CD8-positive, alpha-beta memory T cell (primary cell): ENCODE data around the gene YRDC. TPM values are rescaled to one million over a fixed set of nuclear protein-coding genes. Genes with fewer than 3 reads are reported as not detected.
"Not testable (repeated sequence)": the region's sequence is repeated elsewhere in the genome, so short reads cannot be mapped to it uniquely, and the experiment has no call there.

Experiments
- CTCF ChIA-PET: fragments of 350-600 bp; sonication (Branson Sonifier 250); formaldehyde crosslinking; loops from one replicate; lab custom pipeline; 2021; ENCODE audit warnings: antibody characterized with exemption; lab: Charles Lee
- POLR2A ChIA-PET: fragments of 350-600 bp; sonication (Branson Sonifier 250); formaldehyde crosslinking; loops from one replicate; lab custom pipeline; 2021; ENCODE audit warnings: antibody characterized with exemption; lab: Charles Lee
- DNase-seq, 5 donors: peaks; one replicate each; pipeline versions ENCODE4 v3.0.0 to v3.0.0-alpha.2; 2020 to 2022; ENCODE audit warnings: mixed read lengths in 1 of 5
- H3K27ac ChIP-seq: one replicate; pipeline ENCODE4 v1.7.0; 2013; ENCODE audit warnings: low read depth, mild to moderate bottlenecking, low read length, moderate library complexity
- H3K27me3 ChIP-seq: 2 replicates; pipeline ENCODE4 v1.7.0; 2013; ENCODE audit warnings: low read length, mild to moderate bottlenecking; ENCODE audit not compliant: insufficient read depth, poor library complexity, severe bottlenecking
- H3K36me3 ChIP-seq: 2 replicates; pipeline ENCODE4 v1.7.0; 2013; ENCODE audit warnings: mild to moderate bottlenecking, low read length, moderate library complexity; ENCODE audit not compliant: insufficient read depth
- H3K4me1 ChIP-seq: 2 replicates; pipeline ENCODE4 v1.7.0; 2013; ENCODE audit warnings: mild to moderate bottlenecking, low read length, moderate library complexity; ENCODE audit not compliant: insufficient read depth
- H3K4me3 ChIP-seq: 2 replicates; pipeline ENCODE4 v1.7.0; 2013; ENCODE audit warnings: mild to moderate bottlenecking, low read length
- H3K9me3 ChIP-seq: 2 replicates; pipeline ENCODE4 v1.7.0; 2013; ENCODE audit warnings: mild to moderate bottlenecking, low read length
- H3K27ac Mint-ChIP-seq, 8 donors: one replicate each; pipeline ENCODE4 v1.8.0; 2020 to 2021; ENCODE audit warnings: mixed read lengths in 8 of 8, mild to moderate bottlenecking in 6 of 8, inconsistent platforms in 3 of 8, moderate library complexity in 3 of 8
- H3K27me3 Mint-ChIP-seq, 2 donors: one replicate each; pipeline ENCODE4 v1.8.0; 2020 to 2021; ENCODE audit warnings: mixed read lengths in 2 of 2, mild to moderate bottlenecking in 1 of 2, moderate library complexity in 1 of 2
- H3K36me3 Mint-ChIP-seq, 3 donors: one replicate each; pipeline ENCODE4 v1.8.0; 2020 to 2021; ENCODE audit warnings: mixed read lengths in 3 of 3, inconsistent platforms in 1 of 3, mild to moderate bottlenecking in 1 of 3
- H3K4me1 Mint-ChIP-seq, 3 donors: one replicate each; pipeline ENCODE4 v1.8.0; 2020 to 2021; ENCODE audit warnings: mixed read lengths in 3 of 3, inconsistent platforms in 1 of 3, mild to moderate bottlenecking in 1 of 3
- H3K4me3 Mint-ChIP-seq, 7 donors: one replicate each; pipeline ENCODE4 v1.8.0; 2020 to 2021; ENCODE audit warnings: mixed read lengths in 7 of 7, mild to moderate bottlenecking in 6 of 7, moderate library complexity in 4 of 7, inconsistent platforms in 2 of 7
- H3K9me3 Mint-ChIP-seq, 5 donors: one replicate each; pipeline ENCODE4 v1.8.0; 2020 to 2022; ENCODE audit warnings: mixed read lengths in 5 of 5, mild to moderate bottlenecking in 3 of 5, moderate library complexity in 2 of 5, inconsistent platforms in 1 of 5
- polyA plus RNA-seq: library from polyadenylated mRNA; unstranded; fragments of 300-500 nt; fragmentation: Illumina TruSeq; gene quantifications from one replicate; pipeline ENCODE4 v1.2.3, GENCODE V29; 2021
- total RNA-seq, 2 experiments: library from RNA; stranded (reverse); gene quantifications; one replicate each; pipeline ENCODE4 v1.2.3, GENCODE V29; 2021

Gene YRDC
- total and polyA plus RNA-seq, 3 experiments from 2014 or later: 28.7 to 80.8 (median 72.4) TPM

DNA sequence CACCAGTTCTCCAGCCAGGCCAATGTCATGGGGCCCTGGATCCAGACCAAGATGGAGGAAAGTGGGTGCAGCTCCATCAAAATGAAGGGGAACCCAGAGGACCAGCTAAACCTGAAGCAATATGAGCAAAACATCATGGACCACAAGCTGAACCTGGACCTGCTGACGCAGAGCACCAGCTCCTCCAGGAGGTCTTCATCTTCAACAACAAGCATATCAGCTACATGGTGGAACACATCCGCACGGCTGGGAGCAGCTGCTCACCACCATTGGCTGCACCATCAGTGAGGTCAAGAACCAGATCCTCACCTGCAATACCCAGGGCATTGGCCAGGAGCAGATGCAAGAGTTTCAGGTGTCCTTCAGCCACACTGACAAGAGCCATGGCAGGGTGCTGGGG lies 29.4 kb downstream of the YRDC start:
- H3K27me3 Mint-ChIP-seq: peaks cover 6 to 27% of the 10 kb centered on the region in 2 donors
- Histone ChIP-seq H3K4me3 (no peak overlapping the region), H3K9me3 (no peaks in the 10 kb centered on the region), H3K27ac (no peak overlapping the region), H3K27me3 (no peaks in the 10 kb centered on the region), H3K4me1 (no peaks in the 10 kb centered on the region), H3K36me3 (no peaks in the 10 kb centered on the region)
- H3K4me3 Mint-ChIP-seq: no peak overlapping the region
- no peaks in the 10 kb centered on the region for H3K9me3 Mint-ChIP-seq
- POLR2A ChIA-PET: no interaction called here
- no peak for DNase-seq
- no peak overlapping the region for H3K27ac Mint-ChIP-seq
- CTCF ChIA-PET: no interaction called here
- no peaks in the 10 kb centered on the region for H3K36me3 Mint-ChIP-seq
- H3K4me1 Mint-ChIP-seq: no peaks in the 10 kb centered on the region

DNA sequence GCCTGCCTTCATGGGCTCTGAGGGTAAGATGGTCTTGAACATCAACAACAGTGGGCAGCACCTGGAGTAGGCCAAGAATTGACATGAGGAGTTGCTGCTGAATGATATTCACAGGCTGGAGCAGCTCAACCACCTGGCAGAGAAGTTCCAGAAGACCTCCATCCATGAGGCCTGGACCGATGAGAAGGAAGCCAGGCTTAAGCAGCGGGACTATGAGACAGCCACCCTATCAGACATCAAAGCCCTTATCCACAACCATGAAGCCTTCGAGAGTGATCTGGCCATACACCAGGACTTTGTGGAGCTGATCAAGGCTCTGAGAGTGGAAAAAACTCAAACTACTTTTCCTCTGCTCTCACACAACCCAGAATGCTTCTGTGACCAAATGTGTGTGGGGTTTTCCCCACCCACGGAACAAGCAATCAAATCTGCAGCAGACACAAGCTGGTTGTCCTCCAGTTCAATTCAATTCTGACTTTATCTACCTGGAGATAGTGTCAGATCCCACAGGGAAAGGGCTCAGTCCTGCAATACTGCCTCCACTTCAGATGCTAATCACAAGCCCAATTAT lies 31.0 kb downstream of the YRDC start:
- H3K4me1 Mint-ChIP-seq: no peaks in the 10 kb centered on the region
- no peak for DNase-seq
- Histone ChIP-seq H3K9me3 (no peaks in the 10 kb centered on the region), H3K27me3 (no peaks in the 10 kb centered on the region), H3K36me3 (no peaks in the 10 kb centered on the region), H3K27ac (no peak overlapping the region), H3K4me1 (no peaks in the 10 kb centered on the region), H3K4me3 (no peak overlapping the region)
- ChIA-PET CTCF (no interaction called here), POLR2A (no interaction called here)
- peaks cover 4 to 22% of the 10 kb centered on the region in 2 donors for H3K27me3 Mint-ChIP-seq
- H3K4me3 Mint-ChIP-seq: no peak overlapping the region
- no peak overlapping the region for H3K27ac Mint-ChIP-seq
- H3K9me3 Mint-ChIP-seq: peaks cover 0 to 3% (median 0%) of the 10 kb centered on the region in 5 donors
- no peaks in the 10 kb centered on the region for H3K36me3 Mint-ChIP-seq

DNA sequence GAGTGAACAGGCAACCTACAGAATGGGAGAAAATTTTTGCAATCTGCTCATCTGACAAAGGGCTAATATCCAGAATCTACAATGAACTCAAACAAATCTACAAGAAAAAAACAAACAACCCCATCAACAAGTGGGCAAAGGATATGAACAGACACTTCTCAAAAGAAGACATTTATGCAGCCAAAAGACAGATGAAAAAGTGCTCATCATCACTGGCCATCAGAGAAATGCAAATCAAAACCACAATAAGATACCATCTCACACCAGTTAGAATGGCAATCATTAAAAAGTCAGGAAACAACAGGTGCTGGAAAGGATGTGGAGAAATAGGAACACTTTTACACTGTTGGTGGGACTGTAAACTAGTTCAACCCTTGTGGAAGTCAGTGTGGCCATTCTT lies 36.6 kb downstream of the YRDC start:
- H3K4me3 ChIP-seq, DNase-seq, H3K9me3 ChIP-seq, POLR2A ChIA-PET, H3K36me3 ChIP-seq, H3K4me3 Mint-ChIP-seq, CTCF ChIA-PET, H3K4me1 ChIP-seq, H3K4me1 Mint-ChIP-seq, H3K27ac ChIP-seq, H3K27ac Mint-ChIP-seq, H3K27me3 ChIP-seq, H3K9me3 Mint-ChIP-seq, H3K36me3 Mint-ChIP-seq: not testable (repeated sequence)
- peaks cover 23 to 47% of the 10 kb centered on the region in 2 donors for H3K27me3 Mint-ChIP-seq

GRCh38 chr1:37767488-37767887 lies 40.5 kb downstream of the YRDC start:
- Histone ChIP-seq H3K4me1 (no peaks in the 10 kb centered on the region), H3K9me3 (no peaks in the 10 kb centered on the region), H3K27me3 (peaks cover 39% of the 10 kb centered on the region), H3K4me3 (no peak overlapping the region), H3K27ac (no peak overlapping the region), H3K36me3 (no peaks in the 10 kb centered on the region)
- ChIA-PET POLR2A (no interaction called here), CTCF (no interaction called here)
- no peak overlapping the region for H3K27ac Mint-ChIP-seq
- peaks cover 62 to 78% of the 10 kb centered on the region in 2 donors for H3K27me3 Mint-ChIP-seq
- H3K4me3 Mint-ChIP-seq: no peak overlapping the region
- no peak for DNase-seq
- H3K36me3 Mint-ChIP-seq: peaks cover 0 to 4% (median 0%) of the 10 kb centered on the region in 3 donors
- peaks cover 11 to 19% (median 16%) of the 10 kb centered on the region in 3 donors for H3K4me1 Mint-ChIP-seq
- peaks cover 0 to 2% (median 0%) of the 10 kb centered on the region in 5 donors for H3K9me3 Mint-ChIP-seq

DNA sequence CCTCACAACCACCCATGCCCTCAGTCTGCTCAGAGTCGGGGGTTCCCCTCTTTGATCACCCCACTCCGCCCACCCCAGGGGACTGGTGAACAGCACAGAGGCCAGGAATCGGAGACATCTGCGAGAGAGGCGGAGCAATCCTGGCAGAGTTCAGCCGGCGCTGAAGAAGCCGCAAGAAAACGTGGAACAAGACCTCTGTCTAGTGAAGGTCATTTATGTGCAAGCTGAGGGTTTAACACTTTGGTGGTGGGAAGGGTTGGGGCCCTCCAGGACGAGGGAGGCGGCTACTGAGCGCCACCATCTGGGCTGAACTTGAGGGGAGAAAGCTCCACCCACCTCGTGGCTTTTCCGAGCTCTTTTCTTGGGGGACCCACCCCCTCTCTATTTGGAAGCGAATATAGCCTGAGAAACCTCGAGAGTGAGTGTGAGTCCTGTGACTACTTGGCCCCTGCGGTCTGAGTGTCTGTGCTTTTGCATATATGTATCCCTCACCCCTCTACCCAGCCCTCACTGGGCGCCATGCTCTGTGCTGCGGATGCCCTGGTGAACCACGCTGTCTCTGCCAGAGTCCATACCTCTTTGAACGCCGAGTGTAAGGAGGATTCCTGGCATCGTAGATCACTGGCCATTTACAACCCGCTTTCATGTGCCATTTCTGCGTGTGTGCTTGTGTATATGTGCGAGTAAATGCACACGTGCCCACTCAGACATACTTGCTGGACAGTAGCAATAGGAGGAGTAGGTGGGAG lies 41.9 kb downstream of the YRDC start:
- H3K9me3 Mint-ChIP-seq: peaks cover 0 to 2% (median 0%) of the 10 kb centered on the region in 5 donors
- no peaks in the 10 kb centered on the region for H3K36me3 ChIP-seq
- H3K27ac Mint-ChIP-seq: no peak overlapping the region
- H3K9me3 ChIP-seq: no peaks in the 10 kb centered on the region
- H3K4me3 Mint-ChIP-seq: peak overlapping the region in 6 of 7 donors; percentile 15 to 78 (median 50)
- no peak for DNase-seq
- no peak overlapping the region for H3K27ac ChIP-seq
- H3K4me1 Mint-ChIP-seq: peaks cover 11 to 19% (median 16%) of the 10 kb centered on the region in 3 donors
- no peak overlapping the region for H3K4me3 ChIP-seq
- peaks cover 42% of the 10 kb centered on the region for H3K27me3 ChIP-seq
- H3K36me3 Mint-ChIP-seq: peaks cover 0 to 4% (median 0%) of the 10 kb centered on the region in 3 donors
- POLR2A ChIA-PET: no interaction called here
- no peaks in the 10 kb centered on the region for H3K4me1 ChIP-seq
- CTCF ChIA-PET: no interaction called here
- H3K27me3 Mint-ChIP-seq: peaks cover 64 to 85% of the 10 kb centered on the region in 2 donors

DNA sequence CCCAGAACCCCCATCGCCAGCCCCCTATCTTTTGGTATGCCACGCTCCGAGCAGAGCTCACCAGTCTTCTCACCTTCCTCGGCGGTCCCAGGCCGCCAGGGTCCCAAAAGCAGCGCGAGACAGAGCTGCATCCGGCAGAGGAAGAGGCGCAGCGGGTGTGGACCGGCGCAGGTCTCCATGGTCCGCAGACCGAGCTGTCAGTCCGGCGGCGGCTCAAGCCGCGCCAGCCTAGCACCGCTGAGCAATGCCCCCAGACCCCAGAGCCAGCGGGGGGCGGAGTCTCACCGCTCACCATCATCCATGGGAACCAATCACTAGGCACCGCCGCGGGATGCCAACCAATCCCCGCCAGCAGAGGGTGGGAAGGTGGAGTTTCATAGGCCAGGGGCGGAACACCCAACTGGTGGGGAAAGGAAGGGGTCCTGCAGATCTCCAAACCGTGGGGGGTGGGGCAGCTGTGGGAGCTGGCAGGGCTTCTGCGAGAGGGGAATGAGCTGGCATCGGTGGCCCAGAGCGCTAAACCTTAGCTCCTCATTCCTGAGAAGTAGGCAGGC lies 43.0 kb downstream of the YRDC start, which contains the start of gene EPHA10:
TSS of gene EPHA10 (minus strand) at position 233 of the 554 bp plus-strand sequence. CDS start at position 179, 54 bp downstream.
- Mint-ChIP-seq H3K36me3 (peaks cover 0 to 4% (median 0%) of the 10 kb centered on the region in 3 donors), H3K4me3 (peak within 1 kb of the TSS in 6 of 7 donors; percentile 6 to 78 (median 50)), H3K27me3 (peaks cover 64 to 75% of the 10 kb centered on the region in 2 donors), H3K4me1 (peaks cover 11 to 19% (median 16%) of the 10 kb centered on the region in 3 donors), H3K27ac (peak within 1 kb of the TSS in 1 of 8 donors; percentile 90), H3K9me3 (peaks cover 0 to 2% (median 0%) of the 10 kb centered on the region in 5 donors)
- no peak for DNase-seq
- Histone ChIP-seq H3K27ac (no peak within 1 kb of the TSS), H3K27me3 (peaks cover 44% of the 10 kb centered on the region), H3K9me3 (no peaks in the 10 kb centered on the region), H3K4me1 (no peaks in the 10 kb centered on the region), H3K36me3 (no peaks in the 10 kb centered on the region), H3K4me3 (no peak within 1 kb of the TSS)
- POLR2A ChIA-PET: no interaction called here
- CTCF ChIA-PET: interaction anchor here (0.7 kb wide), 1 partner anchor 11 kb away, joined by 3 read pairs; no protein-coding TSS in a partner anchor

GRCh38 chr1:37764414-37764825 lies 43.6 kb downstream of the YRDC start:
- peaks cover 48% of the 10 kb centered on the region for H3K27me3 ChIP-seq
- ChIA-PET POLR2A (no interaction called here), CTCF (interaction anchor here (0.7 kb wide), 1 partner anchor 10 kb away, joined by 3 read pairs; no protein-coding TSS in a partner anchor)
- H3K4me3 ChIP-seq: no peak overlapping the region
- H3K9me3 Mint-ChIP-seq: peaks cover 0 to 2% (median 0%) of the 10 kb centered on the region in 5 donors
- DNase-seq: no peak
- peaks cover 11 to 19% (median 16%) of the 10 kb centered on the region in 3 donors for H3K4me1 Mint-ChIP-seq
- H3K4me1 ChIP-seq: no peaks in the 10 kb centered on the region
- H3K9me3 ChIP-seq: no peaks in the 10 kb centered on the region
- no peak overlapping the region for H3K27ac Mint-ChIP-seq
- H3K4me3 Mint-ChIP-seq: peak overlapping the region in 1 of 7 donors; percentile 34
- H3K36me3 Mint-ChIP-seq: peaks cover 0 to 4% (median 0%) of the 10 kb centered on the region in 3 donors
- H3K27ac ChIP-seq: no peak overlapping the region
- H3K36me3 ChIP-seq: no peaks in the 10 kb centered on the region
- peaks cover 60 to 72% of the 10 kb centered on the region in 2 donors for H3K27me3 Mint-ChIP-seq
